GM18951 (cell line): ENCODE results near the gene CELF4.
"Not testable (repeated sequence)": the region's sequence is repeated elsewhere in the genome, so short reads cannot be mapped to it uniquely, and the experiment has no call there.

Source experiments
- POLR2A ChIP-seq: IDR thresholded peaks from 4 replicates; pipeline ENCODE4 v1.6.1; 2011; ENCODE audit warnings: mild to moderate bottlenecking; ENCODE audit not compliant: insufficient read length, insufficient read depth; ENCODE audit errors: extremely low read depth
- in situ Hi-C: fragments of 300-500 bp; cut with MboI; formaldehyde crosslinking; loops from one replicate; pipeline ENCODE4 v1.12.0; 2022; ENCODE audit warnings: low sequenced_read_pairs, mixed read lengths, inconsistent platforms; ENCODE audit not compliant: unreplicated experiment

CELF4 gene

DNA sequence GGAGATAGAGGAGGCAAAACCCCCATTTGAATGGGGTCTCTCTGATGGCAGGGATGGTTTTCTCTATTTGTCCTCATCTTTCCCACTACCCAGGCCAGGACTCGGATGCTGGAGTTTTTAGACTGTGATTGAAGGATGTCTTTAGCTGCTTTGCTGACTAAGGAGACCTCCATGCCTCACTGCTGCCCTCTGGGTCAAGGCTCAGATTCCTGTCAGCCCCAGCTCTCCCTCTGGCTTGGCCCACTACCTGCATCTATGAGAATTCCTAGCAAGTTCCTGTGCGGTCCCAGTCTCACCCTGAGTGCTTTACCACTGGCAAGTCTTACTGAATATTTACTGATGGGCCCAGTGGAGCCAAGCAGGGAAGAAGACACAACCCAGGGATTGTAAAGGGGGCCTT, 184.0 kb downstream of the CELF4 start:
- no peak for TF ChIP-seq POLR2A
- in situ Hi-C loops = no loop called here

- in situ Hi-C loops = no loop called here
- no peak for TF ChIP-seq POLR2A
Measured at GRCh38 chr18:37380546-37381110, 185.0 kb downstream of the CELF4 start.

GRCh38 chr18:37378336-37379010, 187.1 kb downstream of the CELF4 start:
- in situ Hi-C loops = no loop called here
- TF ChIP-seq POLR2A = no peak

DNA sequence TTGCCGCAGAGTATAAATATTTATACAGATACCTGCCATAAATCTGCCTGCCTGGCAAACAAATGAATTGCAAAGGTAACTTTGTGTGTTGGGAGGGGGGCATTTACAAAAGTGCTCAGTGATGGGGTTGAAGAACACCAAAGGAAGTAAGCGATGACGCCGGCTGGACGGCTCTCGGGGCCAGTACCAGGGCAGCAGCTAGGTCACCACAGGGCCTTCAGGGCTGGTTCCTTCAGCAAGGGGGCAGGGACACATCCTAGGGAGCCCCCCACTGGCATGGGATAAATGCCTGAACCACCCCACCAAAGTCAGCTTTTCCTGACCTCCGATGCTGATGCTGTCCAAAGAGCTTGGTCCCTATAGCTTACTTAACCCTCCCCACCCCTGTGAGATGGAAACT, 190.4 kb downstream of the CELF4 start:
- TF ChIP-seq POLR2A = no peak
- in situ Hi-C loops = no loop called here

DNA sequence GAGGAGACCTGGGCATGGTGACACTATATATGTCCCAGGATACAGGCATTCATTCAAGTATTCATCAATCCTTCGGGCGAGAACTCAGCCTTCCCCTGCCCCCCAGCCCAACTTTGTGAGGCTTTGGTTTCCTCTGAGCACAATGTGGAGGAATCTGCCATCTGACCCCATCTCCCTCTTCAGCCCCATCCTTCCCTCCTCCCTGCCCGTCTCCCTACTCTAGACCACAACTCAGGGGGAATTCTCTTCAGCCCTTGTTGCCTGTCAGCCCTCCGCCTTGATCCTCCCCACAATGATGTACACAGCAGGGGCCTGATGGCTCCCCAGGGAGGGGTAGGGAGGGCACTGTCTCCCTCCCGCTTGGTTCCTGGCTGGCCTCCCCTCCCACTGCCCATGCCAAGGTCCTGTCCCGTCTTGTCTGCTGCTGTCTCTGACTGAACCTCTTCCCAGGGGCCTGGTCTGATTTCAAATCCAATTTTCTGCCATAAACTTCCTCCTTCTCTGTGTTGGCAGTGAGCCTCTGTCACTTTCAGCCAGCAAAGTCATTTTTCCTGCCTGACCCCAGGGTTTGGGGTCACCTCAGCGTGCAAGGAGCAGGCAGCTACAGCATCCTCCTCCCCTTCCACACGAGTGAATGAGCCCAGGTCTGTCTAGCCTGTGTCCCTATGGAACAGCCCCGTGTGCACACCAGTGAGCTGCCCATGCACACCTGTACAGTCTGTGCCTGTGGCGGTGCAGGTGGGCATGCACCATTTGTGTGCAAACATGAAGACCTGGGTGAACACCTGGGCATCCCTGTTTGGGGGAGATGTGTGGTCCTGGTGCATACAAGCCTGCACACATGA, 197.3 kb downstream of the CELF4 start:
- in situ Hi-C loops = no loop called here

DNA sequence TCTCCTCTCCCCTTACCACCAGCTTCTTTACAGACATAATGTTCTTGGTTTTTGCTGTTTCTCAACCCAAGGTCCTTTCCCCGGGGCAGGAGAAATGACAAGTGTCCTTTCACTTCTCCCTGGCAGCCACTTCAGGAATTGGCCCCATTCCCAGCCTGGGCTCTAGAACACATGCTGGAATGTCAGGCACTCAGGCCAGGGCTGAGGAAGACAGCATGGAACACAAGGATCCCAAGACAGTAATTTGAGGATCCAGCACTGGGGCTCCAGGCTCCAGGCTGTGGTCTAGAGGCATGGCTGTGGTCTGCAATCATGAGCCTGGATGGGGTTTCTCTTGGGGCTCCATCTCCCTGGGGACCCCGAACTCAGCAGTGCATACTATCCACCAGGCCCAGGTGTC, 201.4 kb downstream of the CELF4 start:
- in situ Hi-C loops = no loop called here
- TF ChIP-seq POLR2A = no peak

More for the DNA sequence above, 197.3 kb downstream of the CELF4 start:
- no peak for TF ChIP-seq POLR2A

- TF ChIP-seq POLR2A = no peak
- in situ Hi-C loops = no loop called here
Measured at GRCh38 chr18:37362158-37362890, 203.3 kb downstream of the CELF4 start.

DNA sequence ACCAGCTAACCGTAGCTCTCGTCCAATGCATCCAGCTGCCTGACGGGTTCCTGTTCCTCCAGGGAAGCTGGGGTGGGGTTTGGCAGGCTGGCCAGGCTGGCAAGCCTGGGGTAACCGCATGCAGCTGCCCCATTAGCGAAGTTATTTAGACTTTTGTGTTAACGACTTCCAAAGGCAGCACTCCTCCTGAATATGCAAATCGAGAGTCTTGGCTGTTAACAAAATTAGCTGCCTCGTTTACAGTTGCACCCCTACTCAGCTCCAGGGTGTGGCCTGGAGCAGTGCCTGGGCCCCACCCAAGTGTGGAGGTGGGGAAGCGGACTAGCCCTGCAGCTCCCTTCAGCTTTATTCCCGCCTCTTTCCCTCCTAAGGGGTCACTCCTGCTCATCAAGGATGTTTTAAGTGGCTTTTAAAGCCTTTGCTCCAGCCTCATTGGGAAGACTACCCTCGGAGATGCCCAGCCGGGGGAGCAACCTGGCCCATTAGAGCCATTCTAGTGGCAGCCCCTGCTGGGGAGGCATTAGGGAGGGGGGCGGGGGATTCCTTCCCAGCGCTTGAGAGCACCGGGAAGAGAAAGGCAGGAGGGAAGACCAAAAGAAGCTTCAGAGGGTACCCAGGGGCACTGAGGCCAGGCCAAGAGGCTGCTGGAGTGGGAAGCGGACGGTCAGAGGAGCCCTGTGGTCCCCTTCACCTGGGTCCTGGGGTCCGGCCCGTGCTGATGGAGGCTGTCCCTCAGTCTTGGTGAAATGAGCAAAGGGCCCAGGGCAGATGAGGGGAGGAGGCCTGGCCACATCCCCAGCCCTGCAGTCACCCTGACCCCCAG, 204.1 kb downstream of the CELF4 start:
- in situ Hi-C loops = no loop called here
- TF ChIP-seq POLR2A = no peak

GRCh38 chr18:37358061-37358460, 207.5 kb downstream of the CELF4 start:
- in situ Hi-C loops = not testable (repeated sequence)

DNA sequence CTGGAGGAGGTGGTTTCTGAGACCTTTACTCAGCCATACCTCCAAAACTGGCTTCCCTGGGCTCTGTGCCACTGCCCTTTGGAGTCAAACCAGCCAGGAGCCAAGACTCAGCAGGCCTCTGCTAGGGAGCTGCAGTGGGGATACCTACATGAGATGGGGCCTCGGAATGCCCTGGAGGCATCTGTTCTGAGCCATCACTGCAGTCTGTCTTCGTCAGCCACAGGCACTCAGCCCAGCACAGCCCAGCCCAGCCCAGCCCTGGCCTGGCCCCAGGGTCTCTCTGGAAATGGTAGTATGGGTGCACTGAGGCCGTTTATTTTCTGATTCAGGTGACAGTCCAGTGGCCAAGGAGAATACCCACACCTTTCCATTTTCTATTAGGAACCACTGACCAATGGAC, 209.8 kb downstream of the CELF4 start:
- in situ Hi-C loops = no loop called here
- TF ChIP-seq POLR2A = no peak

GRCh38 chr18:37351110-37351509, 214.5 kb downstream of the CELF4 start:
- TF ChIP-seq POLR2A = no peak
- in situ Hi-C loops = no loop called here

- TF ChIP-seq POLR2A = no peak
- in situ Hi-C loops = no loop called here
Measured at GRCh38 chr18:37348729-37349128, 216.9 kb downstream of the CELF4 start.

DNA sequence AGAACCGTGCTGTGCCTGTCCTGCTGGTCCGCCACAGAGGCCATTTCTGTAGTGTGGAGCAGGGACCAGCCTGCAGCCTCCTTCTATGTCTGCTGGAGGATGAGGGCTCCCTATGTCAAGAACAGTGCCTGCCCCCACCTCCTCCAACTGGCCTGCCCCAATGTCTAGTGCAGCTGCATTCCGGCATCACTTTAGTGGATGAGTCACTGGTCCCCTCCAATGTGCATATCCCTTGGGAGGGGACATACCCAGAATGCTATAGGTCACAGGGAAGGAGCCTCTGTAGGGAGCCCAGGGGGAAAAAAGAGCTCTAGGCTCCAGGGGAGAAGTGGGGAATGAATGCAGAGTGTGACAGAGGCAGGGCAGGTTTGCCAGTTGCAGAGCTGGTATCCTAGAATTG, 219.6 kb downstream of the CELF4 start:
- TF ChIP-seq POLR2A = no peak
- in situ Hi-C loops = no loop called here

DNA sequence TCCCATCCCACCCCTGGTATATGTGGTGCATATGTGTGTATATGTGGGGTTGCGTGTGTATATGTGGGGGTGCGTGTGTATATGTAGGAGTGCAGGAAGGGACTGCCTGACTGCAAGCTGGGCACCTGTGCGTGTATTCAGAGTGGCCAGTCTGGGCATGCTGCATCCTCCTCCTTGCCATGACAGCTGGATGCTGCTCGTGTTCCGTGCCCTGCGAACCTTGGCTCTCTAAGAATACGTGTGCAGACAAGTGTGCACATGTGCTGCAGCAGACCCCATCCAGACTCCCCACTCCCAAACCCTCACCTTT, 222.1 kb downstream of the CELF4 start:
- TF ChIP-seq POLR2A = no peak
- in situ Hi-C loops = no loop called here
